PC-9 (cell line): ENCODE measurements around the gene IL2RA. TPM values are rescaled to one million over a fixed set of nuclear protein-coding genes. Genes with fewer than 3 reads are reported as not detected.

Experiments
- BruUV-seq: library from RNA; stranded (reverse); fragments of 400-500 nt; replicated peaks from 2 replicates; lab custom pipeline; 2021; lab: Mats Ljungman, UMichigan
- CTCF ChIA-PET: fragments of 300-600 bp; sonication (Branson Sonifier 250); formaldehyde crosslinking; loops from one replicate; lab custom pipeline; 2022; ENCODE audit warnings: antibody characterized with exemption; lab: Charles Lee
- POLR2A ChIA-PET: fragments of 300-600 bp; sonication (Branson Sonifier 250); formaldehyde crosslinking; loops from one replicate; lab custom pipeline; 2022; ENCODE audit warnings: antibody characterized with exemption; ENCODE audit not compliant: unreplicated experiment; lab: Charles Lee
- DNase-seq, 2 experiments: peaks; one replicate each; pipeline versions ENCODE4 v3.0.0 to v3.0.0-alpha.2; 2015 to 2022; ENCODE audit warnings: mixed read lengths in 1 of 2
- H2AFZ ChIP-seq: fragments of 200-600 bp; sonication (generic); 2 replicates; pipeline ENCODE4 v1.8.1; 2017; ENCODE audit warnings: antibody characterized with exemption
- H3F3A ChIP-seq: fragments of 200-600 bp; sonication (generic); 2 replicates; pipeline ENCODE4 v1.8.1; 2017; ENCODE audit warnings: antibody characterized with exemption, mild to moderate bottlenecking, low read depth; ENCODE audit not compliant: insufficient read depth
- H3K27ac ChIP-seq: fragments of 200-600 bp; sonication (generic); 2 replicates; pipeline ENCODE4 v1.6.1; 2016; ENCODE audit warnings: mixed run types
- H3K27me3 ChIP-seq: fragments of 200-600 bp; sonication (generic); 2 replicates; pipeline ENCODE4 v1.6.1; 2016; ENCODE audit warnings: low read depth, mixed run types; ENCODE audit not compliant: insufficient read depth
- H3K36me3 ChIP-seq: fragments of 200-600 bp; sonication (generic); 2 replicates; pipeline ENCODE4 v1.6.1; 2016; ENCODE audit warnings: low read depth, mixed run types
- H3K4me1 ChIP-seq: fragments of 200-600 bp; sonication (generic); replicated peaks from 2 replicates; pipeline ENCODE4 v1.6.1; 2016; ENCODE audit warnings: mixed run types; ENCODE audit not compliant: insufficient read depth
- H3K4me2 ChIP-seq: fragments of 200-600 bp; sonication (generic); 2 replicates; pipeline ENCODE4 v1.6.1; 2017; ENCODE audit warnings: mixed run types
- H3K4me3 ChIP-seq: fragments of 200-600 bp; sonication (generic); 2 replicates; pipeline ENCODE4 v1.6.1; 2016; ENCODE audit warnings: mixed run types
- H3K79me2 ChIP-seq: fragments of 200-600 bp; sonication (generic); 2 replicates; pipeline ENCODE4 v1.6.1; 2017; ENCODE audit warnings: low read depth, mixed run types
- H3K9me2 ChIP-seq: fragments of 200-600 bp; sonication (generic); 2 replicates; pipeline ENCODE4 v1.8.1; 2017; ENCODE audit warnings: mild to moderate bottlenecking; ENCODE audit not compliant: insufficient read depth
- H3K9me3 ChIP-seq: fragments of 200-600 bp; sonication (generic); 2 replicates; pipeline ENCODE4 v1.8.1; 2016; ENCODE audit warnings: low read depth; ENCODE audit not compliant: insufficient read depth
- H4K20me1 ChIP-seq: fragments of 200-600 bp; sonication (generic); 2 replicates; pipeline ENCODE4 v1.8.1; 2017; ENCODE audit not compliant: insufficient read depth
- CTCF ChIP-seq: fragments of 200-600 bp; sonication (generic); conservative IDR thresholded peaks from 2 replicates; pipeline ENCODE4 v1.6.1; 2017; ENCODE audit warnings: mixed run types, antibody characterized with exemption, mild to moderate bottlenecking, moderate library complexity
- EZH2 ChIP-seq: fragments of 200-600 bp; sonication (generic); IDR thresholded peaks from 2 replicates; pipeline ENCODE4 v1.8.0; 2017; ENCODE audit warnings: antibody characterized with exemption, low read depth
- intact Hi-C: fragments of 100-400 bp; cut with micrococcal nuclease; formaldehyde crosslinking; loops from one replicate; pipeline ENCODE4 v1.10.0; 2022; ENCODE audit not compliant: unreplicated experiment
- total RNA-seq: library from RNA; stranded (reverse); gene quantifications from 2 replicates; pipeline ENCODE4 v1.2.3, GENCODE V29; 2021

The IL2RA gene
- total RNA-seq, 1 experiment from 2014 or later, result not detected

- peak in 1 of 2 experiments; percentile 43 for DNase-seq
- Histone ChIP-seq H3K36me3 (no peaks in the 10 kb centered on the region), H3K4me1 (peaks cover 13% of the 10 kb centered on the region; the same call in 1 of the 2 replicates), H3K9me3 (no peaks in the 10 kb centered on the region), H3K4me3 (no peak overlapping the region), H2AFZ (no peak overlapping the region), H3K27ac (no peak overlapping the region), H3K27me3 (no peaks in the 10 kb centered on the region), H3K79me2 (peaks cover 7% of the 10 kb centered on the region; the same call in 1 of the 2 replicates), H3F3A (no peaks in the 10 kb centered on the region), H3K4me2 (peak overlapping the region; percentile 26; the same call in 1 of the 2 replicates), H3K9me2 (no peaks in the 10 kb centered on the region), H4K20me1 (no peaks in the 10 kb centered on the region)
- intact Hi-C loops, result no loop called here
- BruUV-seq, result no TSS peak
- ChIA-PET POLR2A (interaction anchor here (0.5 kb wide), 1 partner anchor 12 kb away, joined by 3 read pairs; no protein-coding TSS in a partner anchor), CTCF (interaction anchor here (0.6 kb wide), 1 partner anchor 539 kb away, joined by 9 read pairs; no protein-coding TSS in a partner anchor)
- no peak for TF ChIP-seq CTCF
- TF ChIP-seq EZH2, result no peak
Measured at GRCh38 chr10:5971315-5971832, 90.8 kb downstream of the IL2RA start.

GRCh38 chr10:5970527-5970926 is 91.6 kb downstream of the IL2RA start:
- no peak for DNase-seq
- H3K4me3 ChIP-seq, result no peak overlapping the region
- H3K27me3 ChIP-seq, result no peaks in the 10 kb centered on the region
- H3K27ac ChIP-seq, result no peak overlapping the region
- H3K9me2 ChIP-seq, result no peaks in the 10 kb centered on the region
- H3K36me3 ChIP-seq, result no peaks in the 10 kb centered on the region
- H2AFZ ChIP-seq, result no peak overlapping the region
- H3F3A ChIP-seq, result no peaks in the 10 kb centered on the region
- peaks cover 4% of the 10 kb centered on the region; the same call in 1 of the 2 replicates for H3K79me2 ChIP-seq
- TF ChIP-seq CTCF, result no peak
- intact Hi-C loops, result no loop called here
- no peaks in the 10 kb centered on the region for H4K20me1 ChIP-seq
- ChIA-PET POLR2A (no interaction called here), CTCF (no interaction called here)
- H3K4me1 ChIP-seq, result peaks cover 13% of the 10 kb centered on the region; the same call in 1 of the 2 replicates
- H3K9me3 ChIP-seq, result no peaks in the 10 kb centered on the region
- no TSS peak for BruUV-seq
- H3K4me2 ChIP-seq, result no peak overlapping the region

- Histone ChIP-seq H3K9me2 (no peaks in the 10 kb centered on the region), H3K36me3 (no peaks in the 10 kb centered on the region), H3K4me1 (peaks cover 13% of the 10 kb centered on the region; the same call in 1 of the 2 replicates), H3K9me3 (no peaks in the 10 kb centered on the region), H4K20me1 (no peaks in the 10 kb centered on the region), H2AFZ (no peak overlapping the region), H3K79me2 (peaks cover 2% of the 10 kb centered on the region; the same call in 1 of the 2 replicates), H3K4me3 (no peak overlapping the region), H3K27me3 (no peaks in the 10 kb centered on the region), H3K4me2 (no peak overlapping the region), H3F3A (no peaks in the 10 kb centered on the region), H3K27ac (no peak overlapping the region)
- no peak for DNase-seq
- intact Hi-C loops, result no loop called here
- POLR2A ChIA-PET, result no interaction called here
- CTCF ChIA-PET, result no interaction called here
- TF ChIP-seq CTCF (no peak), EZH2 (no peak)
- BruUV-seq, result no TSS peak
Measured at GRCh38 chr10:5970066-5970465, 92.1 kb downstream of the IL2RA start.
